SJCRH30 (cell line): ENCODE results near the gene ANKDD1B. TPM values are rescaled to one million over a fixed set of nuclear protein-coding genes. Genes with fewer than 3 reads are reported as not detected.
"Not testable (repeated sequence)": the region's sequence is repeated elsewhere in the genome, so short reads cannot be mapped to it uniquely, and the experiment has no call there.

ENCODE experiments used
- DNase-seq, 2 experiments: peaks; one replicate each; pipeline ENCODE4 v3.0.0-alpha.2; 2015 to 2020
- H3K27ac ChIP-seq: fragments of 250-450 bp; sonication (Bioruptor Pico); 2 replicates; pipeline ENCODE4 v1.5.1; 2020; ENCODE audit warnings: mild to moderate bottlenecking, moderate library complexity
- H3K27me3 ChIP-seq: fragments of 250-450 bp; sonication (Bioruptor Pico); 2 replicates; pipeline ENCODE4 v1.5.1; 2020; ENCODE audit warnings: mild to moderate bottlenecking, moderate library complexity
- H3K36me3 ChIP-seq: fragments of 250-450 bp; sonication (Bioruptor Pico); 2 replicates; pipeline ENCODE4 v1.5.1; 2020; ENCODE audit warnings: mild to moderate bottlenecking, moderate library complexity
- H3K4me1 ChIP-seq: fragments of 250-450 bp; sonication (Bioruptor Pico); 2 replicates; pipeline ENCODE4 v1.5.1; 2020; ENCODE audit warnings: mild to moderate bottlenecking, moderate library complexity
- H3K4me3 ChIP-seq: fragments of 250-450 bp; sonication (Bioruptor Pico); 2 replicates; pipeline ENCODE4 v1.5.1; 2020; ENCODE audit warnings: mild to moderate bottlenecking, moderate library complexity
- H3K9me3 ChIP-seq: fragments of 250-450 bp; sonication (Bioruptor Pico); replicated peaks from 2 replicates; pipeline ENCODE4 v1.5.1; 2020; ENCODE audit warnings: mild to moderate bottlenecking, moderate library complexity
- total RNA-seq: library from RNA; depleted of rRNA; stranded (reverse); fragments of >200 nt; shearing (Covaris generic); gene quantifications from 2 replicates; pipeline ENCODE4 v1.2.3, GENCODE V29; 2014

ANKDD1B gene
- total RNA-seq, 1 experiment from 2014 or later, result not detected

DNA sequence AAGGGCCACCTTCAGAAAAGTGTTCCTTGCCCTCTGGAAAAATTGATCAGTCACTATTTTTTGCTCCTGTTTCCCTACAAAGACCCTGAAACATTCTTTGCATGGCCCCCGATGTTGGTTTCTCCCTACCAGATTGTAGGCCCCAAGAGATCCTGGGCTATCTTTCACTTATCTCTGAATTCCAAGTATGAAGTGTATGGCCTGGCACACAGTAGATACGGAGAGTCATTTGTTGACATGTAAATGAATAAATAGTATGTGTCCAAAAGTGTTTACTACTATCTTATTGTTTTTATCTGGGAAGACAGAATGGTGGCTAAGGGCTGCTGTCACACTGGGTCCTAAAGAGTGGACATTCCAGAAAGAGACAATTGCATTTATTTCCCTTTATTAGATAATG, 7.4 kb upstream of the ANKDD1B start:
- peaks cover 9% of the 10 kb centered on the region; the same call in 1 of the 2 replicates for H3K36me3 ChIP-seq
- H3K4me1 ChIP-seq, result no peaks in the 10 kb centered on the region
- H3K4me3 ChIP-seq, result no peak overlapping the region
- no peak overlapping the region for H3K27ac ChIP-seq
- no peaks in the 10 kb centered on the region for H3K27me3 ChIP-seq
- H3K9me3 ChIP-seq, result no peaks in the 10 kb centered on the region
- DNase-seq, result no peak

GRCh38 chr5:75607341-75607740, 3.9 kb upstream of the ANKDD1B start:
- H3K36me3 ChIP-seq, H3K4me3 ChIP-seq, H3K9me3 ChIP-seq, DNase-seq, H3K27ac ChIP-seq, H3K4me1 ChIP-seq, H3K27me3 ChIP-seq: not testable (repeated sequence)

GRCh38 chr5:75608870-75609269, 2.4 kb upstream of the ANKDD1B start:
- H3K4me1 ChIP-seq, result no peaks in the 10 kb centered on the region
- no peak for DNase-seq
- H3K27me3 ChIP-seq, result no peaks in the 10 kb centered on the region
- no peaks in the 10 kb centered on the region for H3K9me3 ChIP-seq
- no peaks in the 10 kb centered on the region for H3K36me3 ChIP-seq
- H3K27ac ChIP-seq, result no peak overlapping the region
- no peak overlapping the region for H3K4me3 ChIP-seq

DNA sequence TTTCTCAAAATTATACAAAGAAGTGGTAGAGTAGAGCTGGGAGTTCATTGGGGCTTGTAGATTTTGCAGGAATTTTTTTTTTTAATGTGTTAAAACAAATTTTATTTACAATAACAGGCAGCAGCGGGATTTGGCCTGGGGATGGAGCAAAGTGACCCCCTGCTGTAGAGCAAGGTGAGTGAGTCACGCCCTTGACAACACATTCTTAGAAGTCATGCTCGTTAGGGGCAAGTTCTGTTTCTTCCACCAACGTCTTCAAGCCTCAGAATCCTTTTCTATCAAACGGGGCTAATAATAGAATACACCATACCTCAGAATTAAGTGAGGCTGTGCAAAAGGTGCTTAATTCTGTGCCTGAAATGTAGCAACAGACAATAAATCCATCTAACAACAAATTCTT, 1.1 kb upstream of the ANKDD1B start:
- no peaks in the 10 kb centered on the region for H3K27me3 ChIP-seq
- H3K9me3 ChIP-seq, result no peaks in the 10 kb centered on the region
- no peak overlapping the region for H3K4me3 ChIP-seq
- no peak overlapping the region for H3K27ac ChIP-seq
- DNase-seq, result no peak
- H3K36me3 ChIP-seq, result no peaks in the 10 kb centered on the region
- peaks cover 9% of the 10 kb centered on the region; the same call in 1 of the 2 replicates for H3K4me1 ChIP-seq

- H3K4me3 ChIP-seq, H3K9me3 ChIP-seq, H3K27me3 ChIP-seq, DNase-seq, H3K27ac ChIP-seq, H3K36me3 ChIP-seq: not testable (repeated sequence)
- peaks cover 16% of the 10 kb centered on the region for H3K4me1 ChIP-seq
Measured at GRCh38 chr5:75610859-75611310, 368 bp upstream of the ANKDD1B start.

- Histone ChIP-seq H3K36me3 (no peaks in the 10 kb centered on the region), H3K27me3 (no peaks in the 10 kb centered on the region), H3K4me1 (peaks cover 24% of the 10 kb centered on the region), H3K4me3 (no peak overlapping the region), H3K9me3 (no peaks in the 10 kb centered on the region), H3K27ac (no peak overlapping the region)
- no peak for DNase-seq
Measured at GRCh38 chr5:75612226-75612569, 945 bp downstream of the ANKDD1B start.

DNA sequence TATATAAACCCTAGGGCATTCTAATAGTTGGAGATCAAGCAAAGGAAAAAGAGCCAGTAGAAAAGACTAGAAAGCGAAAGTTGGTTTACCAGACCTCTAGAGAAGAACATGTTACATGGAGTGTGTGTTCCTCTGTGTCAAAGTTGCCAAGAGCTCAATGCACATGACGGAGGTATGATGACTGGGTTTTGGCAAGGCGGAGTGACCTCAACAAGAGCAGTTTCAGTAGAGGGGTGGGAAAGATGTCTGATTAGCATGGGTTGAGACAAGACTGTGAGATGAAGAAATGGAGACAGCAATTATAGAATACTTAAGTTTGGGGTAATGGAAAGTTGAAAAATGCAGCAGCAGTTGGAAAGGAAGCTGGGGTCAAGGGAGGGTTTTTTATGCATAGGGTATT, 1.6 kb downstream of the ANKDD1B start:
- Histone ChIP-seq H3K27ac (no peak overlapping the region), H3K36me3 (no peaks in the 10 kb centered on the region), H3K9me3 (no peaks in the 10 kb centered on the region), H3K4me3 (no peak overlapping the region), H3K4me1 (peaks cover 29% of the 10 kb centered on the region), H3K27me3 (no peaks in the 10 kb centered on the region)
- no peak for DNase-seq

DNA sequence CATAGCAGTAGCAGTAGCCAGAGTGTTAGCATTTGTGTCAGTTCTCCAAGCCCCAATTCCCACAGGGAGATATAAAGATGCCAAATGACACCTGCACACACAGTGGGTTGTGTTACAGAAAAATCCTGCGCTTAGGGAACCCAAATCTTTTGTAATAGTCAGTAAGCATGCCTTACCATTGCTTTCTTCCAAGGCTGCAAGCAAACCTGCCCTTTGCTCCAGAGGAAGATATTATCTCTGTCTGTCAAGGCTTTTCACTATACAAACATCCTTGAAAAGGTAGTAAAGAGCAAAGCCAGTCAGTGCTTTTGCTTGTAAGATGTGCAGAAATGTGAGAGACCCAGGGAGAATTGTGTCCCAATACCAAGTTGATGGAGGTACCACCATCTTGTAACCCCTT, 2.9 kb downstream of the ANKDD1B start:
- Histone ChIP-seq H3K9me3 (no peaks in the 10 kb centered on the region), H3K27ac (no peak overlapping the region), H3K36me3 (no peaks in the 10 kb centered on the region), H3K27me3 (no peaks in the 10 kb centered on the region), H3K4me3 (no peak overlapping the region), H3K4me1 (peaks cover 36% of the 10 kb centered on the region)
- no peak for DNase-seq

DNA sequence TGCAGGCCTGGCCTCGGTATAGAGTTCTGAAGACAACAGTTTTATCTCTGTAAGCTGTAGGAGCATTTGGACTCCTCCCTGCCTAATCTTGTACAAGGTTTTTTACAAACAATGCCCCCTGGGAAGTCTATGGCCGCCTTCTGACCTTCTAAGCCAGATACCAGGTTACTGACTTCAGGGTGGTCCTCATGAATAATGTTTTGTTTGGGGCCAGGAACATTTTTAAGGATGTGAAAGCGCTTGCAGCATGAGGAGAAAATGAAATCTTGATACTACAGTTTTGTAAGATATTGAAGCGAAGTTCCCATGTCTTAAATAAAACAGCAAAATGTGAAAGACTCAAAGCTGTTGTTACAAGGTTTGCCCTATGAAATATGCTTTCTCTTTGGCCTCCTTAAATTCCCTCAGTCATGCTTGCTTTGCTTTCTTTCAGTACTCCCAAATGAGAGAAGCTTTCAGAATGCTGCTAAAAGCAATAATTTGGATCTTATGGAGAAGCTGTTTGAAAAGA, 5.2 kb downstream of the ANKDD1B start:
- Histone ChIP-seq H3K27me3 (no peaks in the 10 kb centered on the region), H3K36me3 (no peaks in the 10 kb centered on the region), H3K4me1 (peaks cover 36% of the 10 kb centered on the region), H3K9me3 (no peaks in the 10 kb centered on the region), H3K4me3 (peak overlapping the region; percentile 13), H3K27ac (peak overlapping the region; percentile 92)
- peak; percentile 82 to 89 for DNase-seq

DNA sequence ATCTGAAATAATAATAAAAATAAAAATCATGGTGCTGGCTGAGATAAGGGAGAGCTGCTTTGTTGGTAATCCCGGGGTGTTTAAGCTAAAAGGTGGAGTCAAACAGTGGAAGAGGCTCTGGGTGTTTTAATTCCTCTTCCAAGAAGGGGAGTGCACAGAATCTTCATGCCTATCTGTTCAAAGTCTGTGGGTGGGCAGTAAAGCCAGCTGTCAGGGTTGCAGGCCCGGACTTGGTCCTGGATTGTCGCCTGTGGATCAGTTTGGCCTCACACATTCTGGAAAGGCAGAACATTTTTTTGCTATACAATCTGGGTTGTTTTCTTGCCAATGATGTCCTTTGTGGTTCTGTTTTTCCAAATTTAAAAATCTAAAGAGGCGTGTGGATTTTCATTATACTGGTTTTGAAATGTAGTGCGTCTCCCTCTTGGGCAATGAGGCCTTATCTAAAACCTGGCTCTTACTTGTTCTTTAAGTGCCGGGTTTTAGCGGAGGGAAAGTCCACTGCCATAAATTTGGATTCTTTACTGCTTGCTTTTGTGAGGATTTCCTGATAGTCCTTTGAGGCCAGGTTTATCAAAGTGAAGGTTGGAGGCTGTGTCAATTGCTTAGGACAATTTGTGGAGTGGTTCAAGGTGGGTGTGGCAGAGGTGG, 5.8 kb downstream of the ANKDD1B start:
- Histone ChIP-seq H3K27me3 (no peaks in the 10 kb centered on the region), H3K4me1 (peaks cover 36% of the 10 kb centered on the region), H3K9me3 (no peaks in the 10 kb centered on the region), H3K4me3 (peak overlapping the region; percentile 31), H3K27ac (peak overlapping the region; percentile 92), H3K36me3 (no peaks in the 10 kb centered on the region)
- DNase-seq, result peak; percentile 89 to 94

- Histone ChIP-seq H3K36me3 (no peaks in the 10 kb centered on the region), H3K27ac (peak overlapping the region; percentile 92), H3K4me3 (peak overlapping the region; percentile 31), H3K9me3 (no peaks in the 10 kb centered on the region), H3K27me3 (no peaks in the 10 kb centered on the region), H3K4me1 (peaks cover 36% of the 10 kb centered on the region)
- DNase-seq, result peak; percentile 83 to 87
Measured at GRCh38 chr5:75617736-75618352, 6.6 kb downstream of the ANKDD1B start.

GRCh38 chr5:75620184-75620959, 9.1 kb downstream of the ANKDD1B start:
- H3K9me3 ChIP-seq, result no peaks in the 10 kb centered on the region
- no peak overlapping the region for H3K27ac ChIP-seq
- no peak overlapping the region for H3K4me3 ChIP-seq
- H3K36me3 ChIP-seq, result no peaks in the 10 kb centered on the region
- no peaks in the 10 kb centered on the region for H3K27me3 ChIP-seq
- peaks cover 25% of the 10 kb centered on the region for H3K4me1 ChIP-seq
- DNase-seq, result no peak

DNA sequence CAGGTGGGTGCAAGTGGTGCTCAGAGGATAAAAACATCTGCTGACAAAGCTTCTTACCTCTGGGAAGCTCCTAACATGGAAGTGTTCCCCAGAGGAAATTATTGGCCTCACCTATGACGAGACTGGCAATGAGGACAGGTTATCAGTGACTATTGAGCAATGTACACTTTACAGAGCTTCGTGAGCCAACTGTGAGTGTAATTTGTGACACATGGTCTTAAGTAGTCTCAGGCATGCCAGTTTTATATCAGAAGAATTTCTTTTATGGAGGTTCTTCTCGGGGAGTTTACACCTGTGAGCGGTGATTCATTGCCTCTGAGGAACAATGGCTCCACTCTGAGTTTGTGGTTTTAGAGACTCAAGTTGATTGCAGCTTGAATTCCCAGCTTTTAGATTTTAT, 11.3 kb downstream of the ANKDD1B start:
- no peaks in the 10 kb centered on the region for H3K36me3 ChIP-seq
- H3K4me1 ChIP-seq, result peaks cover 8% of the 10 kb centered on the region
- no peaks in the 10 kb centered on the region for H3K27me3 ChIP-seq
- no peaks in the 10 kb centered on the region for H3K9me3 ChIP-seq
- H3K27ac ChIP-seq, result no peak overlapping the region
- no peak for DNase-seq
- no peak overlapping the region for H3K4me3 ChIP-seq

- Histone ChIP-seq H3K9me3 (no peaks in the 10 kb centered on the region), H3K4me3 (no peak overlapping the region), H3K4me1 (no peaks in the 10 kb centered on the region), H3K27ac (no peak overlapping the region), H3K27me3 (no peaks in the 10 kb centered on the region), H3K36me3 (no peaks in the 10 kb centered on the region)
- no peak for DNase-seq
Measured at GRCh38 chr5:75623846-75624245, 12.6 kb downstream of the ANKDD1B start.

- Histone ChIP-seq H3K4me3 (no peak overlapping the region), H3K4me1 (no peaks in the 10 kb centered on the region), H3K9me3 (no peaks in the 10 kb centered on the region), H3K36me3 (no peaks in the 10 kb centered on the region), H3K27me3 (no peaks in the 10 kb centered on the region), H3K27ac (no peak overlapping the region)
- DNase-seq, result no peak
Measured at GRCh38 chr5:75626959-75627358, 15.7 kb downstream of the ANKDD1B start.
